K562 (cell line): Measurements from ENCODE around the gene CT55. TPM values are rescaled to one million over a fixed set of nuclear protein-coding genes. Genes with fewer than 3 reads are reported as not detected.

Source experiments
- ATF1 ChIP-seq, 2 experiments: fragments of 450-650 bp in 1 of 2; IDR thresholded peaks; 2 replicates each; pipeline ENCODE4 v1.6.1; 2016; ENCODE audit warnings: missing compliant biosample characterization in 1 of 2, missing genetic modification characterization in 1 of 2
- ATF4 ChIP-seq: fragments of 450-650 bp; formaldehyde crosslinking; IDR thresholded peaks from 2 replicates; pipeline ENCODE4 v1.4.0; 2022; ENCODE audit warnings: mild to moderate bottlenecking, moderate library complexity
- CBX1 ChIP-seq: sonication (generic); IDR thresholded peaks from 2 replicates; pipeline ENCODE4 v1.6.1; 2016; ENCODE audit warnings: antibody characterized with exemption, low read depth, mild to moderate bottlenecking
- HOMEZ ChIP-seq: fragments of 250-450 bp; sonication (Bioruptor Pico); IDR thresholded peaks from 2 replicates; pipeline ENCODE4 v1.4.0; 2020; ENCODE audit warnings: mild to moderate bottlenecking, moderate library complexity
- IRF9 ChIP-seq: fragments of 450-650 bp; IDR thresholded peaks from 2 replicates; pipeline ENCODE4 v1.6.1; 2016; ENCODE audit warnings: missing biosample characterization, missing genetic modification characterization
- KAT7 ChIP-seq: sonication (generic); formaldehyde crosslinking; IDR thresholded peaks from 2 replicates; pipeline ENCODE4 v1.8.0; 2022; ENCODE audit warnings: missing genetic modification reagents, mild to moderate bottlenecking, borderline replicate concordance
- KDM1A ChIP-seq, 2 experiments: fragments of 450-650 bp; IDR thresholded peaks; 2 replicates each; pipeline ENCODE4 v1.6.1; 2016; ENCODE audit warnings: mild to moderate bottlenecking in 2 of 2
- MAX ChIP-seq: sonication (generic); formaldehyde crosslinking; IDR thresholded peaks from 2 replicates; pipeline ENCODE4 v1.9.0; 2022; ENCODE audit warnings: mild to moderate bottlenecking, missing genetic modification reagents
- MLLT1 ChIP-seq, 2 experiments: fragments of 450-650 bp; IDR thresholded peaks; 2 replicates each; pipeline ENCODE4 v1.6.1; 2016
- MTA1 ChIP-seq: fragments of 450-650 bp; IDR thresholded peaks from 2 replicates; pipeline ENCODE4 v1.6.1; 2017; ENCODE audit warnings: borderline replicate concordance
- NFE2L1 ChIP-seq: fragments of 450-650 bp; IDR thresholded peaks from 2 replicates; pipeline ENCODE4 v1.6.1; 2016; ENCODE audit warnings: missing genetic modification characterization, low read depth, mild to moderate bottlenecking, missing compliant biosample characterization, moderate library complexity, borderline replicate concordance
- NR0B1 ChIP-seq: fragments of 450-650 bp; IDR thresholded peaks from one replicate; pipeline ENCODE4 v1.6.1; 2018; ENCODE audit warnings: mild to moderate bottlenecking, moderate library complexity; ENCODE audit not compliant: partially characterized antibody
- NR3C1 ChIP-seq: sonication (generic); formaldehyde crosslinking; IDR thresholded peaks from 2 replicates; pipeline ENCODE4 v1.8.1; 2022; ENCODE audit warnings: missing genetic modification reagents
- NUFIP1 ChIP-seq: fragments of 450-650 bp; IDR thresholded peaks from 2 replicates; pipeline ENCODE4 v1.6.1; 2018; ENCODE audit not compliant: partially characterized antibody
- POLR2A ChIP-seq: fragments of 450-650 bp; conservative IDR thresholded peaks from 2 replicates; pipeline ENCODE4 v1.6.1; 2016
- POLR2B ChIP-seq: fragments of 450-650 bp; IDR thresholded peaks from 2 replicates; pipeline ENCODE4 v1.6.1; 2018; ENCODE audit warnings: low read depth; ENCODE audit not compliant: partially characterized antibody
- RNF219 ChIP-seq: fragments of 250-450 bp; sonication (Bioruptor Pico); IDR thresholded peaks from 2 replicates; pipeline ENCODE4 v1.5.0; 2022; ENCODE audit warnings: mild to moderate bottlenecking
- ZNF23 ChIP-seq: fragments of 250-450 bp; sonication (Bioruptor Pico); IDR thresholded peaks from 2 replicates; pipeline ENCODE4 v1.4.0; 2020; ENCODE audit warnings: mild to moderate bottlenecking
- ZNF239 ChIP-seq: fragments of 250-450 bp; sonication (Bioruptor Pico); IDR thresholded peaks from 2 replicates; pipeline ENCODE4 v1.4.0; 2020; ENCODE audit warnings: mild to moderate bottlenecking
- ZNF57 ChIP-seq: fragments of 450-650 bp; formaldehyde crosslinking; IDR thresholded peaks from 2 replicates; pipeline ENCODE4 v1.4.0; 2020; ENCODE audit warnings: mild to moderate bottlenecking, moderate library complexity
- polyA plus RNA-seq, 8 experiments: library from polyadenylated mRNA; depleted of rRNA in 4 of 8; stranded (reverse) in 5 of 8; unstranded in 3 of 8; fragments of >200 nt; fragmentation: Nextera tagmentation in 2 of 8; fragmentation: Illumina TruSeq in 1 of 8; extraction: Ambion mirVana in 2 of 8; extraction: Trizol in 1 of 8; gene quantifications; 2 replicates each; pipeline versions ENCODE4 v1.2.1 to v1.2.3, GENCODE V29; 2011 to 2014; ENCODE audit warnings: inconsistent platforms in 1 of 8, missing spikeins in 1 of 8
- total RNA-seq, 7 experiments: library from RNA; depleted of rRNA in 6 of 7; stranded (reverse); fragments of >200 nt in 6 of 7; fragmentation: Illumina TruSeq in 2 of 7; extraction: Trizol in 2 of 7; gene quantifications; 2 replicates each; pipeline versions ENCODE4 v1.2.1 to v1.2.3, GENCODE V29; 2011 to 2021; ENCODE audit warnings: low replicate concordance in 1 of 7

CT55 gene
- total and polyA plus RNA-seq, 9 of the 15 experiments (the other 6 are each of a cell fraction or from before 2014, with no cell fraction given): 48.5 to 98.9 (median 73.2) TPM

GRCh38 chrX:135170877-135171519 lies at the start of gene CT55 (continued):
- TF ChIP-seq MLLT1 (IDR thresholded peaks at IDR 0.05) (no peak), MTA1 (no peak), ZNF23 (no peak), IRF9 (no peak), ZNF57 (CRISPR knock-in tag) (no peak), RNF219 (CRISPR knock-in tag) (no peak), MAX (CRISPR knock-in tag) (peak; percentile 79), POLR2A (peak; percentile 80), NFE2L1 (tag) (no peak), NR0B1 (no peak), ATF4 (CRISPR knock-in tag) (no peak), ZNF239 (CRISPR knock-in tag) (no peak), HOMEZ (no peak), NR3C1 (CRISPR knock-in tag) (no peak), POLR2B (peak; percentile 44), ATF1 (CRISPR knock-in tag; IDR thresholded peaks at IDR 0.05) (no peak), ATF1 (tag; IDR thresholded peaks at IDR 0.05) (no peak; the same call in 1 of the 2 replicates), CBX1 (no peak), KAT7 (CRISPR knock-in tag) (no peak), NUFIP1 (no peak), KDM1A (IDR thresholded peaks at IDR 0.05) (no peak)
